ENCODE measurements around the gene CALU. TPM values are rescaled to one million over a fixed set of nuclear protein-coding genes. Genes with fewer than 3 reads are reported as not detected.

Gene CALU
- total and polyA plus RNA-seq, 10 of the 15 experiments (the other 5 are each of a cell fraction or from before 2014, with no cell fraction given): 31.2 to 75.6 (median 42.1) TPM

DNA sequence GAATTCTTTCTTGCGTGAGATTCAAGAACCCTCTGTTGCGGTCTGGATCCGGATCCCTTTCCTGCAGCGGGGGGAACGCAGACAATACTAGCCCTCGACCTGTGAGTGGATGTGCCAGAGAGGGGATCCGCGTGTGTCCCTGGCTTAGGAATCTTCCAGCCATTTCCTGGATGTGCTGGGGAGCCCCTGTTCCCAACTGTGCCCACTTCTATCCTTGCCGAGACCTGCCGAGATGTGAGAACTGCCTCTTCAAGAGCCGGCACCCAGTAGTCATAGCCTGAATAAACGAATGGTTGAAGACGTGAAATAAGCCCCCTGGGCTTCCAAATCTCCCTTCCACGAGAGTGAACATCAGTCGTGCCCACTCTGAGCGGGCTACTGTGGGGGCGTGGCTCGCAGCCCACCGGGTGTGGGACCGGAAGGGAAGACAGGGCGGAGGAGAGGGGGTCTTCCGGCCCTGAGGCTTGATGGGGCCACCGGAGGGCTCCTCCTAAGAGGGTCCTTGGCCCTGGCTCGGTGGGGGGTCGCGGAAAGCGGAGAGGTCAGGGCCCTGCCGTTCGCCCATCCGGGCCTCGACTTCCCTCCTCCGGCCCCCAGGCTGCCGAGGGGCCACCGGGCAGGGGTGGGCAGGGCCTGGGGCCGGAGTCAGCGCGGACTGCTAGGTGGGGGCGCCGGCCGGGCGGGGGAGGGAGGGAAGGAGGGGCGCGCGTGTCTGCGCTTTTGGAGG is 51.3 kb downstream of the CALU start:
- Histone ChIP-seq H3K9ac (ENCODE audit: control insufficient read depth, insufficient read depth, low read length) (no peak overlapping the region), H3K36me3 (ENCODE audit: control insufficient read depth in 2 of 2, insufficient read depth in 2 of 2, low read length in 1 of 2) (no peaks in the 10 kb centered on the region), H3K4me2 (ENCODE audit: control insufficient read depth, insufficient read depth) (peak overlapping the region; percentile 87), H3K27ac (ENCODE audit: control insufficient read depth, insufficient read depth) (no peak overlapping the region), H3K4me3 (peak overlapping the region; percentile 87), H3K27me3 (replicated peaks in 1 of 2; ENCODE audit: control insufficient read depth in 2 of 2, insufficient read depth in 2 of 2, low read length in 1 of 2) (peaks cover 2% of the 10 kb centered on the region in 2 experiments; a peak in 3 of 4 replicates), H3K9me3 (replicated peaks; ENCODE audit: control insufficient read depth, insufficient read depth, low read length) (no peaks in the 10 kb centered on the region), H2AFZ (ENCODE audit: control insufficient read depth, low read depth, low read length) (peak overlapping the region; percentile 93), H3K4me1 (ENCODE audit: control insufficient read depth, insufficient read depth, low read length) (peaks cover 3% of the 10 kb centered on the region; the same call in 1 of the 2 replicates), H3K79me2 (ENCODE audit: control insufficient read depth, insufficient read depth, low read length) (no peaks in the 10 kb centered on the region), H4K20me1 (ENCODE audit: control insufficient read depth, insufficient read depth) (no peaks in the 10 kb centered on the region)
- peak; percentile 47 for ATAC-seq
- ChIA-PET RAD21 (ENCODE audit: unreplicated experiment) (interaction anchor here (0.6 to 1.2 kb wide), 4 partner anchors 8 to 109 kb away, joined by 3 to 4 read pairs (median 3); no protein-coding TSS in a partner anchor), CTCF (interaction anchor here (0.5 kb wide), 1 partner anchor 316 kb away, joined by 5 read pairs; no protein-coding TSS in a partner anchor), POLR2A (interaction anchor here (0.6 kb wide), 2 partner anchors 28 to 50 kb away, joined by 3 read pairs; no protein-coding TSS in a partner anchor), SMC1A (ENCODE audit: uncharacterized antibody, unreplicated experiment) (no interaction called here)
- 16% methylated on average over 32 of the region's 45 CpGs for WGBS (ENCODE audit: insufficient coverage, insufficient replicate concordance, low lambda C conversion rate, missing lambda C conversion rate)
- no peak for DNase-seq (ENCODE audit: low read depth, low spot score)
- intact Hi-C loops (cut with micrococcal nuclease; ENCODE audit: unreplicated experiment): loop anchor here (5.0 kb wide), 2 partner anchors 92 to 302 kb away; no protein-coding TSS in a partner anchor
- TF ChIP-seq MXI1 (IDR thresholded peaks at IDR 0.05; ENCODE audit: low read depth, low read length) (no peak), FOXM1 (IDR thresholded peaks at IDR 0.05; ENCODE audit: low read depth, low read length) (no peak), SMC3 (IDR thresholded peaks at IDR 0.05; ENCODE audit: borderline replicate concordance, low read length) (no peak), SUZ12 (IDR thresholded peaks at IDR 0.05; ENCODE audit: unreplicated experiment) (no peak), ZNF217 (IDR thresholded peaks at IDR 0.05) (no peak), SREBF1 (IDR thresholded peaks at IDR 0.05; ENCODE audit: low read length) (no peak), KDM1A (IDR thresholded peaks at IDR 0.05; ENCODE audit: borderline replicate concordance) (no peak), JUND (IDR thresholded peaks at IDR 0.05; ENCODE audit: low read depth, low read length) (no peak)
- TF ChIP-seq, protein P1, sequence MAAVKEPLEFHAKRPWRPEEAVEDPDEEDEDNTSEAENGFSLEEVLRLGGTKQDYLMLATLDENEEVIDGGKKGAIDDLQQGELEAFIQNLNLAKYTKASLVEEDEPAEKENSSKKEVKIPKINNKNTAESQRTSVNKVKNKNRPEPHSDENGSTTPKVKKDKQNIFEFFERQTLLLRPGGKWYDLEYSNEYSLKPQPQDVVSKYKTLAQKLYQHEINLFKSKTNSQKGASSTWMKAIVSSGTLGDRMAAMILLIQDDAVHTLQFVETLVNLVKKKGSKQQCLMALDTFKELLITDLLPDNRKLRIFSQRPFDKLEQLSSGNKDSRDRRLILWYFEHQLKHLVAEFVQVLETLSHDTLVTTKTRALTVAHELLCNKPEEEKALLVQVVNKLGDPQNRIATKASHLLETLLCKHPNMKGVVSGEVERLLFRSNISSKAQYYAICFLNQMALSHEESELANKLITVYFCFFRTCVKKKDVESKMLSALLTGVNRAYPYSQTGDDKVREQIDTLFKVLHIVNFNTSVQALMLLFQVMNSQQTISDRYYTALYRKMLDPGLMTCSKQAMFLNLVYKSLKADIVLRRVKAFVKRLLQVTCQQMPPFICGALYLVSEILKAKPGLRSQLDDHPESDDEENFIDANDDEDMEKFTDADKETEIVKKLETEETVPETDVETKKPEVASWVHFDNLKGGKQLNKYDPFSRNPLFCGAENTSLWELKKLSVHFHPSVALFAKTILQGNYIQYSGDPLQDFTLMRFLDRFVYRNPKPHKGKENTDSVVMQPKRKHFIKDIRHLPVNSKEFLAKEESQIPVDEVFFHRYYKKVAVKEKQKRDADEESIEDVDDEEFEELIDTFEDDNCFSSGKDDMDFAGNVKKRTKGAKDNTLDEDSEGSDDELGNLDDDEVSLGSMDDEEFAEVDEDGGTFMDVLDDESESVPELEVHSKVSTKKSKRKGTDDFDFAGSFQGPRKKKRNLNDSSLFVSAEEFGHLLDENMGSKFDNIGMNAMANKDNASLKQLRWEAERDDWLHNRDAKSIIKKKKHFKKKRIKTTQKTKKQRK (IDR thresholded peaks at IDR 0.05; ENCODE audit: low read depth, low read length): no peak
- no TSS peak for BruUV-seq (replicated peaks)
- in situ Hi-C loops (cut with MboI): no loop called here
- no peak for FAIRE-seq
